Adipose tissue (tissue), 3 donors: ENCODE measurements around the gene HIBCH. TPM values are rescaled to one million over a fixed set of nuclear protein-coding genes. Genes with fewer than 3 reads are reported as not detected.

Experiments used
- polyA plus RNA-seq, 3 donors: library from polyadenylated mRNA; stranded (reverse); fragments of 200-250 nt; gene quantifications; one replicate each; pipeline ENCODE4 v1.2.3, GENCODE V29; 2013
- donor health status: healthy with polysubstance abuse.
- donor health status: Bipolar disorder and iron deficiency.
- donor health status: healthy.

HIBCH gene
- polyA plus RNA-seq, 3 donors = 14.9 to 29.0 (median 19.0) TPM

Other genes with a start within 250 kb of the HIBCH start
- 10 to 100 TPM; 13.1 to 35.2 (median 27.1) TPM for gene INPP1, start 23.8 kb upstream of the HIBCH start, polyA plus RNA-seq
- gene MFSD6, start 88.5 kb upstream of the HIBCH start, polyA plus RNA-seq = 10 to 100 TPM in 1 of 3 donors, 1 to 10 TPM in 2; 6.2 to 10.4 (median 7.1) TPM
- 1 to 10 TPM in 1 of 3 donors, under 1 TPM in 2; 0.43 to 1.7 (median 0.90) TPM for gene NEMP2, start 214.9 kb upstream of the HIBCH start, polyA plus RNA-seq